ENCODE results near the gene PRPF18.

DNA sequence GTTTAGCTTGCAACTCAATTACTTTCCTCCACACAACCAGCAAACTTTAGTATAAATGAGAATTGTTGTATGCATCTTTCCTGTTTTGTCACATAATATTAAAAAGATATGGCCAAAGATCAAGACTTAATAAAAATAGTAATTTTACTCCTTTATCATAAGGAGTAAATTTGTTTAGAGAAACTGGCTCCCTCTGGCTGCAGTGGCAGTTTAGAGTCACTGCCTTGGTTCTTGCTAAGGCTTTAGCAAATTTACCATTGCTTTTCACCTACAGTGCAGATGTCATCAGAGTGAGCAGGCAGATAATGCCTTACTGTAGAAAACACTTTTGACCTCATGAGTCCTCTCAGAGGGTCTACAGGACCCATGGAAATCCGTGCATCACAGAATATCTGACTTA, 2.6 kb downstream of the PRPF18 start:
- TF ChIP-seq, protein P1, sequence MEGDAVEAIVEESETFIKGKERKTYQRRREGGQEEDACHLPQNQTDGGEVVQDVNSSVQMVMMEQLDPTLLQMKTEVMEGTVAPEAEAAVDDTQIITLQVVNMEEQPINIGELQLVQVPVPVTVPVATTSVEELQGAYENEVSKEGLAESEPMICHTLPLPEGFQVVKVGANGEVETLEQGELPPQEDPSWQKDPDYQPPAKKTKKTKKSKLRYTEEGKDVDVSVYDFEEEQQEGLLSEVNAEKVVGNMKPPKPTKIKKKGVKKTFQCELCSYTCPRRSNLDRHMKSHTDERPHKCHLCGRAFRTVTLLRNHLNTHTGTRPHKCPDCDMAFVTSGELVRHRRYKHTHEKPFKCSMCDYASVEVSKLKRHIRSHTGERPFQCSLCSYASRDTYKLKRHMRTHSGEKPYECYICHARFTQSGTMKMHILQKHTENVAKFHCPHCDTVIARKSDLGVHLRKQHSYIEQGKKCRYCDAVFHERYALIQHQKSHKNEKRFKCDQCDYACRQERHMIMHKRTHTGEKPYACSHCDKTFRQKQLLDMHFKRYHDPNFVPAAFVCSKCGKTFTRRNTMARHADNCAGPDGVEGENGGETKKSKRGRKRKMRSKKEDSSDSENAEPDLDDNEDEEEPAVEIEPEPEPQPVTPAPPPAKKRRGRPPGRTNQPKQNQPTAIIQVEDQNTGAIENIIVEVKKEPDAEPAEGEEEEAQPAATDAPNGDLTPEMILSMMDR (IDR thresholded peaks at IDR 0.05; ENCODE audit: poor library complexity, severe bottlenecking) = peak; percentile 16
- TF ChIP-seq MXI1 (conservative IDR thresholded peaks at IDR 0.05; ENCODE audit: poor library complexity, severe bottlenecking) = no peak
